ENCODE data around the gene CCT3. TPM values are rescaled to one million over a fixed set of nuclear protein-coding genes. Genes with fewer than 3 reads are reported as not detected.
"Not testable (repeated sequence)": the region's sequence is repeated elsewhere in the genome, so short reads cannot be mapped to it uniquely, and the experiment has no call there.

The CCT3 gene
- total RNA-seq, 4 donors from 2014 or later, result 91.4 to 198 (median 149) TPM

DNA sequence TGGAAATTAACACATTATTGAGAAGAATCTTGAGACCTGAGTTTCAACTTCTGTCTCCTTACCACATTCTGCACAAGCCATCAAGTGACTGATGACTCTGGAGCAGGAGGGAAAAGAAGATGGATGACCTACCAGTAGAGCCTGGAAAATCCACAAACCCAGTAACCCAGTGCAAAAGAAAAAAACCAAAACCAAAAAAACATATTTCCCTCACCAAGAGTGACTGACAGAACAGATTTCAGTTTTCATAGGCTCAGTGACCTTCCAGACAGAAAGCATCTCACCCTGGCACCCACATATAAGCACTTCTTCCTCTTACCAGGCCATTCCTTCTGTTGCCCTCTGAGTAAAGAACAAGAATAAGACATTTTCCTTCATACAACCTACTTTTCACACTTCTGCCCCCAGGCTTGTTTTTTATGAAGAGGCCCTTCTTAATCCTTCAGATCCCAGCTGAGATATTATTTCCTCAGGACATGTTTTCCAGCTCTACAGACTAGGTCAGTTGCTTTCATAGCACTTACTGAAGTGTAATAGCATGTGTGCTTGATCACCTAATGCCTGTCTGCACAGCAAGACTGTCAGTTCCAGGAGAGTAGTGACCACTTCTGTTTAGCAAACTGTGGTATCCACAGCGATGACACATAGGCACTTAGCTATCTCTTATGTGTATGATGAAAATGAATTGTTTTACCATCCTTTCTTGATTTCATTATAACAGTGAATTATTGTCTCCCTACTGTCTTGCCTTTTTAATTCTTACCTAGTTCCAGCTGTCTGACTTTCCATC is 4.3 kb upstream of the CCT3 start:
- no peak overlapping the region for H3K4me3 ChIP-seq
- no peaks in the 10 kb centered on the region for H3K36me3 ChIP-seq
- H3K9me3 ChIP-seq, result no peaks in the 10 kb centered on the region
- TF ChIP-seq POLR2AphosphoS5 (IDR thresholded peaks at IDR 0.05) (no peak), EP300 (IDR thresholded peaks at IDR 0.05) (no peak), POLR2A (IDR thresholded peaks at IDR 0.05) (no peak)
- TF ChIP-seq, protein P1, sequence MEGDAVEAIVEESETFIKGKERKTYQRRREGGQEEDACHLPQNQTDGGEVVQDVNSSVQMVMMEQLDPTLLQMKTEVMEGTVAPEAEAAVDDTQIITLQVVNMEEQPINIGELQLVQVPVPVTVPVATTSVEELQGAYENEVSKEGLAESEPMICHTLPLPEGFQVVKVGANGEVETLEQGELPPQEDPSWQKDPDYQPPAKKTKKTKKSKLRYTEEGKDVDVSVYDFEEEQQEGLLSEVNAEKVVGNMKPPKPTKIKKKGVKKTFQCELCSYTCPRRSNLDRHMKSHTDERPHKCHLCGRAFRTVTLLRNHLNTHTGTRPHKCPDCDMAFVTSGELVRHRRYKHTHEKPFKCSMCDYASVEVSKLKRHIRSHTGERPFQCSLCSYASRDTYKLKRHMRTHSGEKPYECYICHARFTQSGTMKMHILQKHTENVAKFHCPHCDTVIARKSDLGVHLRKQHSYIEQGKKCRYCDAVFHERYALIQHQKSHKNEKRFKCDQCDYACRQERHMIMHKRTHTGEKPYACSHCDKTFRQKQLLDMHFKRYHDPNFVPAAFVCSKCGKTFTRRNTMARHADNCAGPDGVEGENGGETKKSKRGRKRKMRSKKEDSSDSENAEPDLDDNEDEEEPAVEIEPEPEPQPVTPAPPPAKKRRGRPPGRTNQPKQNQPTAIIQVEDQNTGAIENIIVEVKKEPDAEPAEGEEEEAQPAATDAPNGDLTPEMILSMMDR (IDR thresholded peaks at IDR 0.05), result no peak
- H3K4me1 ChIP-seq, result peaks cover 1% of the 10 kb centered on the region
- WGBS, result 76% methylated on average over 1 of the region's 1 CpG
- no peaks in the 10 kb centered on the region for H3K27me3 ChIP-seq
- H3K27ac ChIP-seq, result no peak overlapping the region
- no peak for DNase-seq (ENCODE audit: low spot score in 2 of 2)

DNA sequence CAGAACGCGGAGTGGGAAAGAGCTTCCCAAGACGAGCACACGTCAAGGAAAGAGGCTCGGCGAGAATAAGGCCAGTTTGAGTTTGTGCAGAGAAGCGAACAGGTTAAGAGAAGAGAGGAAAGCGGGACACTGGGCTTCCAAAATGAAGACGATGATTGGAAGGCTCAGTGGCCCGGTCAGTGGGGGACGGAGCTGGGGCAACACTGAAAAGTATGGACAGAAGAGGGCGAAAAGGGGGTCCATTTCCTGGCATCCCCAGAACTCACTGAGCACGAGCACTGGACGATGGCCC is 258 bp downstream of the CCT3 start:
- WGBS, result 1% methylated on average over 14 of the region's 14 CpGs
- DNase-seq (ENCODE audit: low spot score in 2 of 2), result no peak
- H3K36me3 ChIP-seq, result peaks cover 24% of the 10 kb centered on the region
- TF ChIP-seq, protein P1 (IDR thresholded peaks at IDR 0.05), result no peak
- no peak for TF ChIP-seq EP300 (IDR thresholded peaks at IDR 0.05)
- TF ChIP-seq POLR2A (IDR thresholded peaks at IDR 0.05), result peak in 1 of 2 donors; percentile 24
- TF ChIP-seq POLR2AphosphoS5 (IDR thresholded peaks at IDR 0.05), result no peak
- H3K27ac ChIP-seq, result peak overlapping the region; percentile 48
- no peaks in the 10 kb centered on the region for H3K9me3 ChIP-seq
- H3K27me3 ChIP-seq, result no peaks in the 10 kb centered on the region
- peak overlapping the region; percentile 68 for H3K4me3 ChIP-seq
- H3K4me1 ChIP-seq, result peaks cover 16% of the 10 kb centered on the region

DNA sequence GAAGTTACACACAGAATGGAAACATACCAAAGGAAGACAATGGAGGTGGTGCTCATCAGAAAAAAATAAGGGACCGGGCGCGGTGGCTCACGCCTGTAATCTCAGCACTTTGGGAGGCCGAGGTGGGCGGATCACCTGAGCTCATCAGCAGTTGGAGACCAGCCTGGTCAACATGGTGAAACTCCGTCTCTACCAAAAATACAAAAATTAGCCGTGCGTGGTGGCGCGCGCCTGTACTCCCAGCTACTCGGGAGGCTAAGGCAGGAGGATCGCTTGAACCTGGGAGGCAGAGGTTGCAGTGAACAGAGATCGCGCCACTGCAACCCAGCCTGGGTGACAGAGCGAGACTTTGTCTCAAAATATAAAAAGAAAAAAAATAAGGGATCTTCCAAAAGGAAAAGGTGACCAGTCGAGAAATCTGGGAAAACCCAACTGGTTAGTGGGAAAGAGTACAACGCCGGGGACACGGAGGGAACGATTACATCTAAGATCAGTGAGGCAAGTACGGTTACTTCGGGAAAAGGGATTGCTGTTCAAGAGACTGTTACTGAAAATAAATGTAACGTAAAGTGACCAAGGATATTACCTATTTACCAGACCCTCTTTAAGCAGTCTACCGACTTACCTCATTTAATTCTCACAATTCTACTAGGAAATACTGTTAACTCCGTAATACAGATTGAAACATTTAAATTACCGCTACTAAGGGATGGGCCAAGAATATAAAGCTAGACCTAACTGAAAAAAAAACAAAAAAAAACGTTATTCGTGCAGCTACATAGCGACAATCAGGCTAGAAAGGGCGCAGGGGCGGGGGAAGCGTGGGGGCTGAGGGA is 822 bp downstream of the CCT3 start:
- H3K27ac ChIP-seq, result peak overlapping the region; percentile 48
- DNase-seq (ENCODE audit: low spot score in 2 of 2), result no peak
- TF ChIP-seq POLR2AphosphoS5 (IDR thresholded peaks at IDR 0.05) (no peak), POLR2A (IDR thresholded peaks at IDR 0.05) (no peak), EP300 (IDR thresholded peaks at IDR 0.05) (no peak)
- TF ChIP-seq, protein P1 (IDR thresholded peaks at IDR 0.05), result no peak
- H3K27me3 ChIP-seq, result no peaks in the 10 kb centered on the region
- 33% methylated on average over 34 of the region's 34 CpGs for WGBS
- peaks cover 30% of the 10 kb centered on the region for H3K36me3 ChIP-seq
- no peaks in the 10 kb centered on the region for H3K9me3 ChIP-seq
- H3K4me1 ChIP-seq, result peaks cover 16% of the 10 kb centered on the region
- H3K4me3 ChIP-seq, result peak overlapping the region; percentile 68

DNA sequence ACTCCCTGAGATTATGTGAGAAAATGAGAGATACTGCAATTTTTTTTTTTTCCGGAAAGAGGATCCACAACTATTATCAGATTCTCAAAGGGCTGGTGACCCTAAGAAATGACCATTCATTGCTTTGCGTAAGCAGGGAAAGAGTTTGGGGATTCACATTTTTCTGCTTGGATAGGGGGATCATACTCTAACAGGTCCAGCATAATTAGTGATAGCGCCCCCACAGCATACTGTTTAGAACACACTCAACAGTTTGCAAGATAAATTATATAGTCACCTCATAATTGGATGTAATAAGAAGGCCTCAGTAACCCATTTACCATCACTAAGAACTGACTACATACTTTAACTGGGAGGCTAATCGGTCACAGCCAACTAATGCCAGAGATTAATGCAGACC is 1.9 kb downstream of the CCT3 start:
- Histone ChIP-seq H3K4me3 (no peak overlapping the region), H3K9me3 (no peaks in the 10 kb centered on the region), H3K4me1 (peaks cover 16% of the 10 kb centered on the region), H3K27me3 (no peaks in the 10 kb centered on the region), H3K27ac (no peak overlapping the region), H3K36me3 (peaks cover 40% of the 10 kb centered on the region)
- no peak for DNase-seq (ENCODE audit: low spot score in 2 of 2)
- 67% methylated on average over 4 of the region's 4 CpGs for WGBS
- TF ChIP-seq EP300 (IDR thresholded peaks at IDR 0.05) (no peak), POLR2AphosphoS5 (IDR thresholded peaks at IDR 0.05) (no peak), POLR2A (IDR thresholded peaks at IDR 0.05) (no peak)
- TF ChIP-seq, protein P1 (IDR thresholded peaks at IDR 0.05), result no peak

DNA sequence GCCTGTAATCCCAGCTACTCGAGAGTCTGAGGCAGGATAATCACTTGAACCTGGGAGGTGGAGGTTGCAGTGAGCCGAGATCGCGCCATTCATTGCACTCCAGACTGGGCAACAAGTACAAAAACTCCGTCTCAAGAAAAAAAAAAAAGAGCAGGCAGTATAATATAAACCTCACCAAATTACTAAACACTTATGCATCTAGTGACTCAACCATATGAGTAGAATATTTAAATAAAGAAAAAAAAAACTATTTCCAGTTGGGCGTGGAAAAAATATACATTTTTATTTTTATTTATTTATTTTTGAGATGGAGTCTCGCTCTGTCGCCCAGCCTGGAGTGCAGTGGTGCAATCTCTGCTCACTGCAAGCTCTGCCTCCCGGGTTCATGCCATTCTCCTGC is 14.9 kb downstream of the CCT3 start:
- not testable (repeated sequence) for H3K9me3 ChIP-seq; H3K27ac ChIP-seq; H3K27me3 ChIP-seq; H3K4me1 ChIP-seq; H3K4me3 ChIP-seq; DNase-seq (ENCODE audit: low spot score in 2 of 2)
- WGBS, result 95% methylated on average over 9 of the region's 9 CpGs
- H3K36me3 ChIP-seq, result peaks cover 73% of the 10 kb centered on the region
